ENCODE data around the gene BRWD1. TPM values are rescaled to one million over a fixed set of nuclear protein-coding genes. Genes with fewer than 3 reads are reported as not detected.

Gene BRWD1
- total and polyA plus RNA-seq, 2 of the 13 experiments (the other 11 are each of a cell fraction or from before 2014, with no cell fraction given) = 13.9 to 28.0 TPM

- TF ChIP-seq HINFP (CRISPR knock-in tag; IDR thresholded peaks at IDR 0.05; ENCODE audit: low read depth) (peak; percentile 64; the same call in 1 of the 2 replicates), THRA (CRISPR knock-in tag; IDR thresholded peaks at IDR 0.05; ENCODE audit: borderline replicate concordance) (no peak), ZNF737 (CRISPR knock-in tag; IDR thresholded peaks at IDR 0.05; ENCODE audit: borderline replicate concordance) (no peak), EP300 (IDR thresholded peaks at IDR 0.05; ENCODE audit: low read depth in 2 of 2, low read length in 2 of 2) (no peak), EP300 (CRISPR knock-in tag; IDR thresholded peaks at IDR 0.05; ENCODE audit: borderline replicate concordance) (peak; percentile 53), JDP2 (CRISPR knock-in tag; IDR thresholded peaks at IDR 0.05; ENCODE audit: borderline replicate concordance) (no peak), ZNF770 (CRISPR knock-in tag; IDR thresholded peaks at IDR 0.05) (0 out of 2 replicates have a peak, but pooled peaks have one; percentile 11), ZNF207 (IDR thresholded peaks at IDR 0.05; ENCODE audit: borderline replicate concordance) (no peak), PBX3 (CRISPR knock-in tag; IDR thresholded peaks at IDR 0.05; ENCODE audit: borderline replicate concordance) (no peak; the same call in 1 of the 2 replicates), IRF1 (CRISPR knock-in tag; IDR thresholded peaks at IDR 0.05; ENCODE audit: low read depth) (0 out of 2 replicates have a peak, but pooled peaks have one; percentile 70), ZNF547 (CRISPR knock-in tag; IDR thresholded peaks at IDR 0.05) (peak; percentile 34), ZFYVE20 (CRISPR knock-in tag; IDR thresholded peaks at IDR 0.05; ENCODE audit: borderline replicate concordance, low read depth) (peak; percentile 77; the same call in 1 of the 2 replicates), NFAT5 (CRISPR knock-in tag; IDR thresholded peaks at IDR 0.05) (peak; percentile 59; the same call in 1 of the 2 replicates), ZNF431 (CRISPR knock-in tag; IDR thresholded peaks at IDR 0.05; ENCODE audit: borderline replicate concordance, low read depth) (peak; percentile 40; the same call in 1 of the 2 replicates)
These were observed 130.0 kb downstream of the BRWD1 start, which contains the start of gene PSMG1 (continued) for GRCh38 chr21:39183272-39184049.
